Erythroblast (primary cell): ENCODE results near the gene URB2.

Source experiments
- GATA1 ChIP-seq: IDR thresholded peaks from 2 replicates; pipeline ENCODE4 v1.6.1; 2011; ENCODE audit warnings: low read depth, mild to moderate bottlenecking, control low read depth, low read length, moderate library complexity
- POLR2A ChIP-seq: IDR thresholded peaks from 2 replicates; pipeline ENCODE4 v1.6.1; 2011; ENCODE audit warnings: mild to moderate bottlenecking, low read length

- TF ChIP-seq POLR2A (no peak), GATA1 (no peak)
Measured at GRCh38 chr1:229648406-229648805, 22.4 kb downstream of the URB2 start.
